GM19240 (cell line): ENCODE data around the gene GALK2.

Experiments used
- DNase-seq: peaks from one replicate; pipeline ENCODE4 v3.0.0; 2011; ENCODE audit warnings: low spot score; ENCODE audit not compliant: insufficient read length

The GALK2 gene

DNA sequence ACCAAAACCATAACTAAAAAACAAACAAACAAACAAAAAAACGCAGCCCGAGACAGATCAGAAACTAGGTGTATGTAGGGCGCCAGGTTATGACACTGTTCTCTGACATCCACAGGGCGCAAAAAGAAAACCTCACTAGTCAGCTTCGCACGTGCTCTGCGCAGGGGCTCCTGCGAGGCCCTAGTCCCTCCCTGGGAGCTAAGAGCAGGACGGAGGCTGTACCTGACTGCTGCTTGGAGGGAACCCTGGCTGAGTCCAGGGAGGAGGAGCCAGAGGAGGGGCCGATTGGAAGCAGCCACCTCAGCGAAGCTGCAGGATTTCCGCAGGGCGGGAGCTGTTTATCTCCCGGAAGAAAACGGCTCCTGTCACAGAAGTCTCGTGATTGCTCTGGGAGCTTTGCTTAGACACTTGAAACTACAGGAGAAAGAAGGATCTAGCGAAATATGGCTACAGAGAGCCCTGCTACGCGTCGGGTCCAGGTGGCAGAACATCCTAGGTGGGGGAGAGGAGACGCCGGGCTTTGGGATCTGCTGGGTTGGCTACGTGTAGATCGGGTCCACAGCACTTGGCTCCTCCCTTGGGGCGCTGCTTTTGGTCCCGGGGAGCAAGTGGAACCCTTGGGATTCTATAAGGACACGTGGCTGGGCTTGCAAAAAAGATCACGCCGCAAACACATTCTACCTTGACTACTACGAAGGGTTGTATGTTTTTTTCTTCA lies at the start of gene GALK2:
Gene GALK2 (plus strand): TSS at position 368 of the 718 bp plus-strand sequence. CDS start 76 bp downstream, at position 444.
- DNase-seq, result peak; percentile 48

GRCh38 chr15:49120832-49121231 lies 49.2 kb upstream of the GALK2 start:
- no peak for DNase-seq

GRCh38 chr15:49121901-49122300 lies 48.1 kb upstream of the GALK2 start:
- DNase-seq, result no peak

DNA sequence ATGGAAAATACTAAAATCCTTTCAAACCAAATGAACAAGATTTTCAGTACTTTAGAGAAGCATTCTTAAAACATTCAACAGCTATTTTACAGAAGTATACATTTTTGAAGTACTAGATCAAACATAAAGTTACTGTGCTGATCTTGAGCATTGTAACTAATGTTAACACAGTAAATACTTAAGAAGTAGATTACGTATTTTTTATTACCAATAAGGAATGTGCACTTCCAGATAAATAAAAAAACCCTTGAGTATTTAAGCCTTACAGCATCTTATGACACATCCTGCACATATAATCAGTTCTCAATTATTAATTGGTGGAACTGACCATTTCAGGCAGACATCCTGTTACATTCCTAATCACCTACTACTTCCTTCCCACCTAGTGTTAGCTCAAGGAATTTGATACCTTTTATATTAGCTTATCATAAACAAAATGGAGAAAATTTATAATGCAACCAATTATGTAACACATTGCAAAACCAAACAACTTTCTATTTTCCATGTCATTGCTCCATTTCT lies 47.4 kb upstream of the GALK2 start:
- DNase-seq, result no peak

DNA sequence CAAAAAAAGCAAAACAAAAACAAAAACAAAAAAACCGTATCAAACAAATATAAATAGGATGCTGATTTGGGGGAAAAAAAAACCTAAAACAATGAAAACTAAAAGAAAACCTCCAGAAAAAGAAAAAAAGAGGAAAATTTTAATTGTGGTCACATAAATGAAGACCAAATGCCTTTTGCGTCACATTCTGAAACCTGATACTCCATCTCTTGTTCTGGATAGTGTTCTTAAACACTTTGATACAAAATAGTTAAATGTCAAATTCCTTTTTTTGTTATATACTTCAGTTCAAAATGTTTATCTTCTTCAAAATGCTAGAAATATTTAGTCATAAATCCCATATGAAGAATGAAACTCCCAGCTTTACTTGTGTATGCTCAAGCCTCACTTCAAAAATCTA lies 45.7 kb upstream of the GALK2 start:
- no peak for DNase-seq

DNA sequence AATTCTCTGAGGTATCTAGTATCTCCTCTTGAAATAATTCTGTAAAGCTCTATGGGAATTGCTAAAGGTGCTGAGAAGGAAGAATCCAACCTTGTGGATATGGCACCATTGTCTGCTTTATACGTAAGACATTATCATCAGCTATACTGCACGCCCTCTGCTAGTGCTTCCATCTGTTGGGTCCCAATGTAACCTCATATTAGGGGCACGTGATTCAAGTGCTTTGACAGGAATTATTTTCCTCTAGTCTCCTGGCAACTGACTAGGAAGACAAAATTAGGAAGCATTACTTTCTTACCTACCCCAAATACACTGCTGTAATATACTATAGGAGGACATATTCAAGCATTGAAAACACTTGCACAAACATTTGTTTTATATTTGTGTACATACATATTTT lies 38.6 kb upstream of the GALK2 start:
- no peak for DNase-seq

DNA sequence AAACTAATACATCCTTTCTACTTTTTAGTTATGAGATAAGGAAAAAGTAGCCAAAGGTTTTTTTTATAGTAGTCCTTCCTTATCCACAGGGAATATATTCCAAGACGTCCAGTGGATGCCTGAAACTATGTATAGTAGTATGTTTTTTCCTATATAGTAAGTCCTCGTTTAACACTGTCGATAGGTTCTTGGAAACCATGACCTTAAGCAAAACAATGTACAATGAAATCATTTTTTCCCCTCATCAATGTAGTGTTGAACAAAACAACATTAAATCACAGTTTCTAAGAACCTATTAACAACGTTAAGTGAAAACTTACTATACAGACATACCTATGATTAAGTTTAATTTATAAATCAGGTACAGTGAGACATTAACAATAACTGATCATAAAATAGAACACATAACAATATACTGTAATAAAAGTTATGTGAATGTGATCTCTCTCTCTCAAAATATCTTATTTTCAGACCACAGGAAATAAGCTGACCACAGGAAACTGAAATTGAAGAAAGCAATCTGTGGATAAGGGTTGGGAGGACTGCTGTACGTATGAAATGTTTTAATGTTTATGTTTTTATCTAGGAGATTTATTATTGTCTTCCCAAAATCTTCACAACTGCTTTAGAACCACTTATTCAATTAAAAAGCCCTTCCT lies 35.2 kb upstream of the GALK2 start:
- no peak for DNase-seq

GRCh38 chr15:49135342-49135857 lies 34.6 kb upstream of the GALK2 start:
- no peak for DNase-seq

GRCh38 chr15:49135911-49136310 lies 34.1 kb upstream of the GALK2 start:
- no peak for DNase-seq

GRCh38 chr15:49137861-49138260 lies 32.2 kb upstream of the GALK2 start:
- DNase-seq, result no peak

GRCh38 chr15:49145651-49146609 lies 24.1 kb upstream of the GALK2 start:
- DNase-seq, result no peak

DNA sequence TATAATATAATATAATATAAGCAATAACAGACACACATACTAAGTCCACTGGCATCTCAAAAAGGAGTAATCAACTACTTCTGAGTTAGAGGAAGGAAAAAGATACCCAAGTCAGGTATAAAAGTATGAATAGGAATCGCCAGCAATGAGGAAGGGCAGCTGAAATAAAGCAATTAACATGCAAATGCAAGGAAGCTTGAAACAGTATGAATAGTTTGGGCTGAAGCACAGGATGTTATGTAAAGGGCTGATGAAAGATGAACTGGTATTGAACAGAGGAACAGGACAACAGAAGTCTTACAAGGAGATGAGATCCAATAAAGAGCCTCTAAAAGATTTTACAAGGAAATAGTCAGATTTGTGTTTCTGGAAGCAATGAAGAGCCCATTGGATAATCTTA lies 21.7 kb upstream of the GALK2 start:
- DNase-seq, result no peak

GRCh38 chr15:49148727-49149126 lies 21.3 kb upstream of the GALK2 start:
- no peak for DNase-seq

DNA sequence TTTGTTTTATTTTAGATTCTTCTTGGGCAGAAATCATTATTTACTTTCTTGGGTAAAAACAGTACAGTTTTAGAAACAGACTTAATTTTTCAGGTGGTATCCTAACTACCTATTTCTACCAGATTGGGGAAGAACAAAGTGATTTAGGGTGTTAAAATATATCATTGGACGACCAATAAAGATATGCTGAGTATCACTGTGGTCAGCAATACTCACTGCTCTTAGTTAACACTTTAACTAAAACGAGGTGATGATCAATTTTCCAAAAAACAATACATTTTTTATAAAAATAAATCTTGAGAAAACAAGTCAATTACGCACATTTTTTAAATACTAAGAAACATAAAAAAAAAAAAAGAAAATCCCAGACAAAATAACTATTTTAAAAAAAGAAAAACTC lies 18.2 kb upstream of the GALK2 start:
- no peak for DNase-seq

GRCh38 chr15:49152552-49153312 lies 17.3 kb upstream of the GALK2 start:
- no peak for DNase-seq

- no peak for DNase-seq
Observed at GRCh38 chr15:49154359-49154758, 15.7 kb upstream of the GALK2 start.

GRCh38 chr15:49154799-49155109 lies 15.3 kb upstream of the GALK2 start:
- DNase-seq, result no peak

DNA sequence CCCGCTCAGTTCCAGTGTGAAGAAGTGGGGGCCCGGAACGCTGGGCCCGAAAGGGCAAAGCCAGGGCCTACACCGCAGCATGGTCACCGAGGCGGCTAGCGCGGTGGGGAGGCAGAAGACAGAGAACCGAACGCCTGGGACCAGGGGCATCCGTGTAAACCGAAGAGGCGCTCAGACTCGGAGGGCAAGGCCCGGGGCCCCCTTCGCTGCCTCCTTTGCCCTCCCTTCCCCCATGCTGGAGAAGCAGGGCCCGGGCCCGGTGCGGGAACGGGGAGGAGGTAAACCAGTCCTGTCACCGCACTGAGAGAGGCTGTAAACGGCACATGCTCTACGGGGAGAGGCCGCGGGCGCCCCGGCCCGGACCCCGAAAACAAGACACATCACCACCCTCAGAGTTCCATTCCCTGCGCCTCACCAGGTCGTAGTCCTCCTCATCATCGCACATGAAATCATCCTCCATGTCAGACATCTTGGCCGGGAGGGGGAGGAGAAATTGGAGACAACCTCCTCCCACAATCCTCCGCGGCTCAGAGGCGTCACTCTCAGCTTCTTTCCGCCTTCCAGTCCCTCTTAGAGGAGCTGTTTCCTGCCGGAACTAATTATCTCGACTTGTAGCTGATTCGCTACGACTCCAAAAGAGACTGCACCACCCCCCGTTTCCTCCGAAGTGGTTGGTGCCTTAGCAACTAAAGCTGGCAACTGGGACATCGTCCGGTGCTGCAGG lies 14.8 kb upstream of the GALK2 start, which contains the start of gene COPS2:
Gene COPS2 (minus strand): TSS at position 490 of the 724 bp plus-strand sequence. CDS start 21 bp downstream, at position 469.
- peak; percentile 45 for DNase-seq

GRCh38 chr15:49155834-49156627 lies 14.0 kb upstream of the GALK2 start:
- no peak for DNase-seq
